K562 (cell line): Measurements from ENCODE around the gene SMARCA4. TPM values are rescaled to one million over a fixed set of nuclear protein-coding genes. Genes with fewer than 3 reads are reported as not detected.

Source experiments
- EHMT2 ChIP-seq: fragments of 450-650 bp; IDR thresholded peaks from 2 replicates; pipeline ENCODE4 v1.6.1; 2018; ENCODE audit warnings: antibody characterized with exemption
- HMG20A ChIP-seq: fragments of 450-650 bp; formaldehyde crosslinking; conservative IDR thresholded peaks from 2 replicates; pipeline ENCODE4 v1.4.0; 2020; ENCODE audit warnings: mild to moderate bottlenecking, mixed read lengths
- ILF3 ChIP-seq: fragments of 450-650 bp; IDR thresholded peaks from 2 replicates; pipeline ENCODE4 v1.6.1; 2018; ENCODE audit warnings: antibody characterized with exemption, mild to moderate bottlenecking, moderate library complexity, borderline replicate concordance
- LCOR ChIP-seq: sonication (generic); formaldehyde crosslinking; IDR thresholded peaks from 2 replicates; pipeline ENCODE4 v1.8.0; 2022; ENCODE audit warnings: mild to moderate bottlenecking, missing genetic modification reagents
- NR2C2 ChIP-seq, 2 experiments: fragments of 200-800 bp in 1 of 2; sonication (Bioruptor generic) in 1 of 2; sonication (generic) in 1 of 2; formaldehyde crosslinking in 1 of 2; IDR thresholded peaks; 2 replicates each; pipeline versions ENCODE4 v1.6.1 to v1.8.0; 2016 to 2022; ENCODE audit warnings: mild to moderate bottlenecking in 1 of 2, missing compliant biosample characterization in 1 of 2, missing genetic modification characterization in 1 of 2, missing genetic modification reagents in 1 of 2
- POLR2A ChIP-seq: fragments of 450-650 bp; conservative IDR thresholded peaks from 2 replicates; pipeline ENCODE4 v1.6.1; 2016
- POLR2AphosphoS5 ChIP-seq: IDR thresholded peaks from 2 replicates; pipeline ENCODE4 v1.6.1; 2011; ENCODE audit warnings: mild to moderate bottlenecking, low read depth, low read length, moderate library complexity; ENCODE audit not compliant: control insufficient read depth, insufficient read depth
- SPI1 ChIP-seq: IDR thresholded peaks from 2 replicates; pipeline ENCODE4 v1.6.1; 2011; ENCODE audit warnings: low read depth, low read length, control low read depth, borderline replicate concordance
- TEAD4 ChIP-seq, 2 experiments: sonication (generic) in 1 of 2; formaldehyde crosslinking in 1 of 2; IDR thresholded peaks; 2 replicates each; pipeline versions ENCODE4 v1.6.1 to v1.8.0; 2012 to 2022; ENCODE audit warnings: borderline replicate concordance in 1 of 2, inconsistent platforms in 1 of 2, low read length in 1 of 2, mild to moderate bottlenecking in 1 of 2, missing genetic modification reagents in 1 of 2
- ZNF224 ChIP-seq: sonication (generic); formaldehyde crosslinking; IDR thresholded peaks from 2 replicates; pipeline ENCODE4 v1.8.0; 2022; ENCODE audit warnings: mild to moderate bottlenecking, missing genetic modification reagents
- ZNF311 ChIP-seq: fragments of 250-450 bp; sonication (Bioruptor Pico); IDR thresholded peaks from 2 replicates; pipeline ENCODE4 v1.4.0; 2020; ENCODE audit warnings: mild to moderate bottlenecking, moderate library complexity
- ZNF780A ChIP-seq: fragments of 250-450 bp; sonication (Bioruptor Pico); IDR thresholded peaks from 2 replicates; pipeline ENCODE4 v1.5.0; 2021; ENCODE audit warnings: mild to moderate bottlenecking
- polyA plus RNA-seq, 8 experiments: library from polyadenylated mRNA; depleted of rRNA in 4 of 8; stranded (reverse) in 5 of 8; unstranded in 3 of 8; fragments of >200 nt; fragmentation: Nextera tagmentation in 2 of 8; fragmentation: Illumina TruSeq in 1 of 8; extraction: Ambion mirVana in 2 of 8; extraction: Trizol in 1 of 8; gene quantifications; 2 replicates each; pipeline versions ENCODE4 v1.2.1 to v1.2.3, GENCODE V29; 2011 to 2014; ENCODE audit warnings: inconsistent platforms in 1 of 8, missing spikeins in 1 of 8
- total RNA-seq, 7 experiments: library from RNA; depleted of rRNA in 6 of 7; stranded (reverse); fragments of >200 nt in 6 of 7; fragmentation: Illumina TruSeq in 2 of 7; extraction: Trizol in 2 of 7; gene quantifications; 2 replicates each; pipeline versions ENCODE4 v1.2.1 to v1.2.3, GENCODE V29; 2011 to 2021; ENCODE audit warnings: low replicate concordance in 1 of 7
- TF ChIP-seq, protein P1 (sequence below): fragments of 450-650 bp; IDR thresholded peaks from 2 replicates; pipeline ENCODE4 v1.6.1; 2014; ENCODE audit warnings: low read depth, mild to moderate bottlenecking, moderate library complexity, borderline replicate concordance
- TF ChIP-seq, protein P2 (sequence below): fragments of 250-450 bp; sonication (Bioruptor Pico); IDR thresholded peaks from 2 replicates; pipeline ENCODE4 v1.8.0; 2022; ENCODE audit warnings: inconsistent platforms
- TF ChIP-seq, protein P3 (sequence below): sonication (generic); formaldehyde crosslinking; IDR thresholded peaks from 2 replicates; pipeline ENCODE4 v1.8.0; 2022; ENCODE audit warnings: mild to moderate bottlenecking, missing genetic modification reagents, borderline replicate concordance

SMARCA4 gene
- total and polyA plus RNA-seq, 9 of the 15 experiments (the other 6 are each of a cell fraction or from before 2014, with no cell fraction given) = 19.3 to 207 (median 52.1) TPM

DNA sequence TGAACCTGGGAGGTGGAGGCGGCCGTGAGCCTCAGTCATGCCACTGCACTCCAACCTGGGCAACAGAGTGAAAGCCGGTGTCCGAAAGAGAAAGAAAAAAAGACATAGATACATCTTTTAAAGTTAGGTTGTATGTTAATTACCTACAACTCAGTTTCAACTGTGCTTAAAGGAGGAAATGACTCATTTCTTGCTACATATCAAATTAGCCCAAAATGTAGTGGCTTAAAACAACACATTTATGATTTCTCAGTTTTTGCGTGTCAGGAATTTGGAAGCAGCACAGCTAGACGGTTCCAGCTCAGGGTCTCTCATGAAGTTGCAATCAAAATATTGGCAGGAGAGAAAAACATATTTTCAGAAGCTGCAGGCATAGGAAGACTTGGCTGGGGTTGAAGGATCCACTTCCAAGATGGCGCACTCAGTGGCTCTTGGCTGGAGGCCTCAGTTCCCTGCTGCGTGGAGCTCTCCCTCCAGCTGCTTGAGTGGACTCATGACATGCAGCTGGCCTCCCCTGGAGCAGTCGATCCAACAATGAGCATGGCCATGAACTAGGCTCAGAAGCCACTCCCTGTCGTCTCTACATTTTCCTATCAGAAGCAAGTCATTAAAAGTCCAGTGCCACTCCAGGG is 135.5 kb downstream of the SMARCA4 start (continued):
- peak; percentile 13 for TF ChIP-seq POLR2AphosphoS5
- TF ChIP-seq HMG20A (CRISPR knock-in tag) = no peak
- peak; percentile 65; the same call in 1 of the 2 replicates for TF ChIP-seq EHMT2
- TF ChIP-seq, protein P1, sequence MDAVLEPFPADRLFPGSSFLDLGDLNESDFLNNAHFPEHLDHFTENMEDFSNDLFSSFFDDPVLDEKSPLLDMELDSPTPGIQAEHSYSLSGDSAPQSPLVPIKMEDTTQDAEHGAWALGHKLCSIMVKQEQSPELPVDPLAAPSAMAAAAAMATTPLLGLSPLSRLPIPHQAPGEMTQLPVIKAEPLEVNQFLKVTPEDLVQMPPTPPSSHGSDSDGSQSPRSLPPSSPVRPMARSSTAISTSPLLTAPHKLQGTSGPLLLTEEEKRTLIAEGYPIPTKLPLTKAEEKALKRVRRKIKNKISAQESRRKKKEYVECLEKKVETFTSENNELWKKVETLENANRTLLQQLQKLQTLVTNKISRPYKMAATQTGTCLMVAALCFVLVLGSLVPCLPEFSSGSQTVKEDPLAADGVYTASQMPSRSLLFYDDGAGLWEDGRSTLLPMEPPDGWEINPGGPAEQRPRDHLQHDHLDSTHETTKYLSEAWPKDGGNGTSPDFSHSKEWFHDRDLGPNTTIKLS = no peak
- no peak for TF ChIP-seq SPI1
- 0 out of 2 replicates have a peak, but pooled peaks have one; percentile 49 for TF ChIP-seq ZNF224 (CRISPR knock-in tag)
- TF ChIP-seq TEAD4 (IDR thresholded peaks at IDR 0.05; ENCODE audit: low read length) = no peak
- TF ChIP-seq TEAD4 (CRISPR knock-in tag; IDR thresholded peaks at IDR 0.05; ENCODE audit: borderline replicate concordance) = no peak
- TF ChIP-seq, protein P2, sequence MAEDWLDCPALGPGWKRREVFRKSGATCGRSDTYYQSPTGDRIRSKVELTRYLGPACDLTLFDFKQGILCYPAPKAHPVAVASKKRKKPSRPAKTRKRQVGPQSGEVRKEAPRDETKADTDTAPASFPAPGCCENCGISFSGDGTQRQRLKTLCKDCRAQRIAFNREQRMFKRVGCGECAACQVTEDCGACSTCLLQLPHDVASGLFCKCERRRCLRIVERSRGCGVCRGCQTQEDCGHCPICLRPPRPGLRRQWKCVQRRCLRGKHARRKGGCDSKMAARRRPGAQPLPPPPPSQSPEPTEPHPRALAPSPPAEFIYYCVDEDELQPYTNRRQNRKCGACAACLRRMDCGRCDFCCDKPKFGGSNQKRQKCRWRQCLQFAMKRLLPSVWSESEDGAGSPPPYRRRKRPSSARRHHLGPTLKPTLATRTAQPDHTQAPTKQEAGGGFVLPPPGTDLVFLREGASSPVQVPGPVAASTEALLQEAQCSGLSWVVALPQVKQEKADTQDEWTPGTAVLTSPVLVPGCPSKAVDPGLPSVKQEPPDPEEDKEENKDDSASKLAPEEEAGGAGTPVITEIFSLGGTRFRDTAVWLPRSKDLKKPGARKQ (CRISPR knock-in tag) = no peak
- 0 out of 2 replicates have a peak, but pooled peaks have one; percentile 21 for TF ChIP-seq ILF3
- no peak for TF ChIP-seq NR2C2 (CRISPR knock-in tag; IDR thresholded peaks at IDR 0.05)
- no peak for TF ChIP-seq NR2C2 (tag; IDR thresholded peaks at IDR 0.05)
- TF ChIP-seq, protein P3, sequence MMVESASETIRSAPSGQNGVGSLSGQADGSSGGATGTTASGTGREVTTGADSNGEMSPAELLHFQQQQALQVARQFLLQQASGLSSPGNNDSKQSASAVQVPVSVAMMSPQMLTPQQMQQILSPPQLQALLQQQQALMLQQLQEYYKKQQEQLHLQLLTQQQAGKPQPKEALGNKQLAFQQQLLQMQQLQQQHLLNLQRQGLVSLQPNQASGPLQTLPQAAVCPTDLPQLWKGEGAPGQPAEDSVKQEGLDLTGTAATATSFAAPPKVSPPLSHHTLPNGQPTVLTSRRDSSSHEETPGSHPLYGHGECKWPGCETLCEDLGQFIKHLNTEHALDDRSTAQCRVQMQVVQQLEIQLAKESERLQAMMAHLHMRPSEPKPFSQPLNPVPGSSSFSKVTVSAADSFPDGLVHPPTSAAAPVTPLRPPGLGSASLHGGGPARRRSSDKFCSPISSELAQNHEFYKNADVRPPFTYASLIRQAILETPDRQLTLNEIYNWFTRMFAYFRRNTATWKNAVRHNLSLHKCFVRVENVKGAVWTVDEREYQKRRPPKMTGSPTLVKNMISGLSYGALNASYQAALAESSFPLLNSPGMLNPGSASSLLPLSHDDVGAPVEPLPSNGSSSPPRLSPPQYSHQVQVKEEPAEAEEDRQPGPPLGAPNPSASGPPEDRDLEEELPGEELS (CRISPR knock-in tag) = no peak
- TF ChIP-seq LCOR = no peak
- 0 out of 2 replicates have a peak, but pooled peaks have one; percentile 45 for TF ChIP-seq ZNF311
- peak; percentile 18 for TF ChIP-seq POLR2A
- no peak for TF ChIP-seq ZNF780A (CRISPR knock-in tag)
